Stimulated activated naive CD8-positive, alpha-beta T cell treated with anti-CD3 and anti-CD28 coated beads, Interleukin-15, Interleukin-2, amounts not matched to agents 100 ng/mL and 50 ng/mL, for 24 hours (primary cell): ENCODE data around the gene TTC34.
"Not testable (repeated sequence)": the region's sequence is repeated elsewhere in the genome, so short reads cannot be mapped to it uniquely, and the experiment has no call there.

Experiments
- H3K27ac Mint-ChIP-seq: one replicate; pipeline ENCODE4 v1.8.0; 2021; ENCODE audit warnings: mild to moderate bottlenecking, mixed read lengths
- H3K27me3 Mint-ChIP-seq: one replicate; pipeline ENCODE4 v1.8.0; 2021; ENCODE audit warnings: mixed read lengths
- H3K36me3 Mint-ChIP-seq: one replicate; pipeline ENCODE4 v1.8.0; 2021; ENCODE audit warnings: low read depth, mixed read lengths
- H3K4me1 Mint-ChIP-seq: one replicate; pipeline ENCODE4 v1.8.0; 2021; ENCODE audit warnings: low read depth, mixed read lengths
- H3K4me3 Mint-ChIP-seq: one replicate; pipeline ENCODE4 v1.8.0; 2021; ENCODE audit warnings: mild to moderate bottlenecking, mixed read lengths
- H3K9me3 Mint-ChIP-seq: one replicate; pipeline ENCODE4 v1.8.0; 2021; ENCODE audit warnings: mixed read lengths

TTC34 gene

DNA sequence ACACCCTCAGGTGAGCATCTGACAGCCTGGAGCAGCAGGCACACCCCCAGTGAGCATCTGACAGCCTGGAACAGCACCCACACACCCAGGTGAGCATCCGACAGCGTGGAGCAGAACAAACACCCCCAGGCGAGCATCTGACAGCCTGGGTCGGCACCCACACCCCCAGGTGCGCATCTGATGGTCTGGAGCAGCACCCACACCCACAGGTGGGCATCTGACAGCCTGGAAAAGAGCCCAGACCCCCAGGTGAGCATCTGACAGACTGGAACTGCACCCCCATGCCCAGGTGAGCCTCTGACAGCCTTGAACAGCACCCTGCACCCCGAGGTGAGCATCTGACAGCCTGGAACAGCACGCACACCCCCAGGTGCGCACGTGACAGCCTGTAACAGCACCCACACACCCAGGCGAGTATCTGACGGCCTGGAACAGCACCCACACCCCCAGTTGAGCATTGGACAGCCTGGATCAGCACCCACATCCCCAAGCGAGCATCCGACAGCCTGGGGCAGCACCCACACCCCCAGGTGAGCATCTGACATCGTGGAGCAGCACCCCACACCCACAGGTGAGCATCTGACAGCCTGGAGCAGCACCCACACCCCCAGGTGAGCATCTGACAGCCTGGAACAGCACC lies 51.3 kb downstream of the TTC34 start:
- H3K9me3 Mint-ChIP-seq, H3K27me3 Mint-ChIP-seq, H3K27ac Mint-ChIP-seq, H3K36me3 Mint-ChIP-seq, H3K4me3 Mint-ChIP-seq, H3K4me1 Mint-ChIP-seq: not testable (repeated sequence)

DNA sequence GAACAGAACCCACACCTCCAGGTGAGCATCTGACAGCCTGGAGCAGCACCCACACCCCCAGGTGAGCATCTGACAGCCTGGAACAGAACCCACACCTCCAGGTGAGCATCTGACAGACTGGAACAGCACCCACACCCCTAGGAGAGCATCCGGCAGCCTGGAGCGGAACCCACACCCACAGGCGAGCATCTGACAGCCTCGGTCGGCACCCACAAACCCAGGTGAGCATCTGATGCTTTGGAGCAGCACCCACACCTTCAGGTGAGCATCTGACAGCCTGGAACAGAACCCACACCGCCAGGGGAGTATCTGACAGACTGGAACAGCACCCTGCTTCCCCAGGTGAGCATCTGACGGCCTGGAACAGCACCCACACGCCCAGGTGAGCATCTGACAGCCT lies 52.9 kb downstream of the TTC34 start:
- H3K4me1 Mint-ChIP-seq, H3K4me3 Mint-ChIP-seq, H3K9me3 Mint-ChIP-seq, H3K36me3 Mint-ChIP-seq, H3K27me3 Mint-ChIP-seq, H3K27ac Mint-ChIP-seq: not testable (repeated sequence)

DNA sequence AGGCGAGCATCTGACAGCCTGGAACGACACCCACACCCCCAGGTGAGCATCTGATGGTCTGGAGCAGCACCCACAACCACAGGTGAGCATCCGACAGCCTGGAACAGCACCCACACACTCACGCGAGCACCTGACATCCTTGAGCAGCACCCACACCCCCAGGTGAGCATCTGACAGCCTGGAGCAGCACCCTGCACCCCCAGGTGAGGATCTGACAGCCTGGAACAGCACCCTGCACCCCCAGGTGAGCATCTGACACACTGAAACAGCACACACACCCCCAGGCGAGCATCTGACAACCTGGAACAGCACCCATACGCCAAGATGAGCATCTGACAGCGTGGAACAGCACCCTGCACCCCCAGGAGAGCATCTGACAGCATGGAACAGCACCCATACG lies 106.7 kb downstream of the TTC34 start:
- H3K36me3 Mint-ChIP-seq, H3K27ac Mint-ChIP-seq, H3K9me3 Mint-ChIP-seq, H3K4me3 Mint-ChIP-seq, H3K4me1 Mint-ChIP-seq, H3K27me3 Mint-ChIP-seq: not testable (repeated sequence)

DNA sequence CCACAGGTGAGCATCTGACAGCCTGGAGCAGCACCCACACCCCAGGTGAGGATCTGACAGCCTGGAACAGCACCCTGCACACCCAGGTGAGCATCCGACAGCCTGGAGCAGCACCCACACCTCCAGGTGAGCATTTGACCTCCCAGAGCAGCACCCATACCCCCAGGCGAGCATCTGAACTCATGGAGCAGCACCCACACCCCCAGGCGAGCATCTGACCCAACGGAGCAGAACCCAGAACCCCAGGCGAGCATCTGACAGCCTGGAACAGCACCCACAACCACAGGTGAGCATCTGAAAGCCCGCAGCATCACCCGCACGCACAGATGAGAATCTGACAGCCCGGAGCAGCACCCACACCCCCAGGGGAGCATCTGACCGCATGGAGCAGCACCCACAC lies 111.3 kb downstream of the TTC34 start:
- H3K4me3 Mint-ChIP-seq, H3K4me1 Mint-ChIP-seq, H3K27ac Mint-ChIP-seq, H3K9me3 Mint-ChIP-seq, H3K27me3 Mint-ChIP-seq, H3K36me3 Mint-ChIP-seq: not testable (repeated sequence)

DNA sequence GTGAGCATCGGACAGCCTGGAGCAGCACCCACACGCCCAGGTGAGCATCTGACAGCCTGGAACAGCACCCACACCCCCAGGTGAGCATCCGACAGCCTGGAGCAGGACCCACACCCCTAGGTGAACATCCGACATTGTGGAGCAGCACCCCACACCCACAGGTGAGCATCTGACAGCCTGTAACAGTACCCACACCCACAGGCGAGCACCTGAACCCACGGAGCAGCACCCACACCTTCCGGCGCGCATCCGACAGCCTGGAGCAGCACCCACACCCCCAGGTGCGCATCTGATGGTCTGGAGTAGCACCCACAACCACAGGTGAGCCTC lies 113.2 kb downstream of the TTC34 start:
- not testable (repeated sequence) for H3K27me3 Mint-ChIP-seq, H3K4me3 Mint-ChIP-seq, H3K27ac Mint-ChIP-seq, H3K4me1 Mint-ChIP-seq, H3K36me3 Mint-ChIP-seq, H3K9me3 Mint-ChIP-seq

DNA sequence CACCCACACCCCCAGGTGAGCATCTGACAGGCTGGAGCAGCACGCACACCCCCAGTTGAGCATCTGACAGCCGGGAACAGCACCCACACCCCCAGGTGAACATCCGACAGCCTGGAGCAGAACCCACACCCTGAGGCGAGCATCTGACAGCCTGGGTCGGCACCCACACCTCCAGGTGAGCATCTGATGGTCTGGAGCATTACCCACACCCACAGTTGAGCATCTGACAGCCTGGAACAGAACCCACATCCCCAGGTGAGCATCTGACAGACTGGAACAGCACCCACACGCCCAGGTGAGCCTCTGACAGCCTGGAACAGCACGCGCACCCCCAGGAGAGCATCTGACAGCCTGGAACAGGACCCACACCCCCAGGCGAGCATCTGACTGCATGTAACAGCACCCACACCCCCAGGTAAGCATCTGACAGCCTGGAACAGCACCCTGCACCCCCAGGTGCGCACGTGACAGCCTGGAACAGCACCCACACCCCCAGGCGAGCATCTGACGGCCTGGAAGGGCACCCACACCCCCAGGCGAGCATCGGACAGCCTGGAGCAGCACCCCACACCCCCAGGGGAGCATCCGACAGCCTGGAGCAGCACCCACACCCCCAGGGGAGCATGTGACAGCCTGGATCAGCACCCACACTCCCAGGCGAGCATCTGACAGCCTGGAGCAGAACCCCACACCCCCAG lies 113.7 kb downstream of the TTC34 start:
- not testable (repeated sequence) for H3K9me3 Mint-ChIP-seq, H3K27me3 Mint-ChIP-seq, H3K36me3 Mint-ChIP-seq, H3K27ac Mint-ChIP-seq, H3K4me1 Mint-ChIP-seq, H3K4me3 Mint-ChIP-seq

DNA sequence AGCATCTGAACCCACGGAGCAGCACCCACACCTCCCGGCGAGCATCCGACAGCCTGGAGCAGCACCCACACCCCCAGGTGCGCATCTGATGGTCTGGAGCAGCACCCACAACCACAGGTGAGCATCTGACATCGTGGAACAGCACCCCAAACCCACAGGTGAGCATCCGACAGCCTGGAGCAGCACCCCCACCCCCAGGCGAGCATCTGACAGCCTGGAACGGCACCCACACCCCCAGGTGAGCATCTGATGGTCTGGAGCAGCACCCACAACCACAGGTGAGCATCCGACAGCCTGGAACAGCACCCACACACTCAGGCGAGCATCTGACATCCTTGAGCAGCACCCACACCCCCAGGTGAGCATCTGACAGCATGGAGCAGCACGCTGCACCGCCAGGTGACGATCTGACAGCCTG lies 114.3 kb downstream of the TTC34 start:
- not testable (repeated sequence) for H3K4me1 Mint-ChIP-seq

DNA sequence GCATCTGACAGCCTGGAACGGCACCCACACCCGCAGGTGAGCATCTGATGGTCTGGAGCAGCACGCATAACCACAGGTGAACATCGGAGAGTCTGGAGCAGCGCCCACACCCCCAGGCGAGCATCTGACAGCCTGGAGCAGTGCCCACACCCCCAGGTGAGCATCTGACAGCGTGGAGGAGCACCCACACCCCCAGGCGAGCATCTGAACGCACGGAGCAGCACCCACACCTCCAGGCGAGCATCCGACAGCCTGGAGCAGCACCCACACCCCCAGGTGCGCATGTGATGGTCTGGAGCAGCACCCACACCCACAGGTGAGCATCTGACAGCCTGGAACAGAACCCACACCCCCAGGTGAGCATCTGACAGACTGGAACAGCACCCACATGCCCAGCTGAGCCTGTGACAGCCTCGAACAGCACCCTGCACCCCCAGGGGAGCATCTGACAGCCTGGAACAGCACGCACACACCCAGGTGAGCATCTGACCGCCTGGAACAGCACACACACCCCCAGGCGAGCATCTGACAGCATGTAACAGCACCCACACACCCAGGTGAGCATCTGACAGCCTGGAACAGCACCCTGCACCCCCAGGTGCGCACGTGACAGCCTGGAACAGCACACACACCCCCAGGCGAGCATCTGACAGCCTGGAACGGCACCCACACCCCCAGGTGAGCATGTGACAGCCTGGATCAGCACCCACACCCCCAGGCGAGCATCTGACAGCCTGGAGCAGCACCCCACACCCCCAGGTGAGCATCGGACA lies 115.2 kb downstream of the TTC34 start:
- H3K27me3 Mint-ChIP-seq, H3K27ac Mint-ChIP-seq, H3K9me3 Mint-ChIP-seq, H3K4me1 Mint-ChIP-seq, H3K4me3 Mint-ChIP-seq, H3K36me3 Mint-ChIP-seq: not testable (repeated sequence)

More for the DNA sequence above, 114.3 kb downstream of the TTC34 start:
- H3K27ac Mint-ChIP-seq, H3K27me3 Mint-ChIP-seq, H3K4me3 Mint-ChIP-seq, H3K36me3 Mint-ChIP-seq, H3K9me3 Mint-ChIP-seq: not testable (repeated sequence)

DNA sequence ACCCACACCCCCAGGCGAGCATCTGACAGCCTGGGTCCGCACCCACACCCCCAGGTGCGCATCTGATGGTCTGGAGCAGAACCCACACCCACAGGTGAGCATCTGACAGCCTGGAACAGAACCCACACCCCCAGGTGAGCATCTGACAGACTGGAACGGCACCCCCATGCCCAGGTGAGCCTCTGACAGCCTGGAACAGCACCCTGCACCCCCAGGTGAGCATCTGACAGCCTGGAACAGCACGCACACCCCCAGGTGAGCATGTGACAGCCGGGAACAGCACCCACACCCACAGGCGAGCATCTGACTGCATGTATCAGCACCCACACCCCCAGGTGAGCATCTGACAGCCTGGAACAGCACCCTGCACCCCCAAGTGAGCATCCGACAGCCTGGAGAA lies 115.8 kb downstream of the TTC34 start:
- H3K4me3 Mint-ChIP-seq, H3K27ac Mint-ChIP-seq: not testable (repeated sequence)

DNA sequence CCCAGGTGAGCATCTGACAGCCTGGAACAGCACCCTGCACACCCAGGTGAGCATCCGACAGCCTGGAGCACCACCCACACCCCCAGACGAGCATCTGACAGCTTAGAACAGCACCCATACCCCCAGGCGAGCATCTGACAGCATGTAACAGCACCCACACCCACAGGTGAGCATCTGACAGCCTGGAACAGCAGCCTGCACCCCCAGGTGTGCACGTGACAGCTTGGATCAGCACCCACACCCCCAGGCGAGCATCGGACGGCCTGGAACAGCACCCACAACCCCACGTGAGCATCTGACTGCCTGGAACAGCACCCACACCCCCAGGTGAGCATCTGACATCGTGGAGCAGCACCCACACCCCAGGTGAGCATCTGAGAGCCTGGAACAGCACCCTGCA lies 116.6 kb downstream of the TTC34 start:
- not testable (repeated sequence) for H3K36me3 Mint-ChIP-seq, H3K4me3 Mint-ChIP-seq, H3K27ac Mint-ChIP-seq, H3K9me3 Mint-ChIP-seq, H3K4me1 Mint-ChIP-seq, H3K27me3 Mint-ChIP-seq

More for the DNA sequence above, 115.8 kb downstream of the TTC34 start:
- not testable (repeated sequence) for H3K36me3 Mint-ChIP-seq, H3K9me3 Mint-ChIP-seq, H3K27me3 Mint-ChIP-seq, H3K4me1 Mint-ChIP-seq

DNA sequence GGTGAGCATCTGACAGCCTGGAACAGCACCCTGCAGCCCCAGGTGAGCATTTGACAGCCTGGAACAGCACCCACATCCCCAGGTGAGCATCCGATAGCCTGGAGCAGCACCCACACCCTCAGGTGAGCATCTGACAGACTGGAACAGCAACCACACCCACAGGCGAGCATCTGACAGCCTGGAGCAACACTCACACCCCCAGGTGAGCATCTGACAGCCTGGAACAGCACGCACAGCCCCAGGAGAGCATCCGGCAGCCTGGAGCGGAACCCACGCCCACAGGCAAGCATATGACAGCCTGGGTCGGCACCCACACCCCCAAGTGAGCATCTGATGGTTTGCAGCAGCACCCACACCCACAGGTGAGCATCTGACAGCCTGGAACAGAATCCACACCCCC lies 117.5 kb downstream of the TTC34 start:
- not testable (repeated sequence) for H3K36me3 Mint-ChIP-seq, H3K27ac Mint-ChIP-seq, H3K9me3 Mint-ChIP-seq, H3K4me3 Mint-ChIP-seq, H3K4me1 Mint-ChIP-seq, H3K27me3 Mint-ChIP-seq

DNA sequence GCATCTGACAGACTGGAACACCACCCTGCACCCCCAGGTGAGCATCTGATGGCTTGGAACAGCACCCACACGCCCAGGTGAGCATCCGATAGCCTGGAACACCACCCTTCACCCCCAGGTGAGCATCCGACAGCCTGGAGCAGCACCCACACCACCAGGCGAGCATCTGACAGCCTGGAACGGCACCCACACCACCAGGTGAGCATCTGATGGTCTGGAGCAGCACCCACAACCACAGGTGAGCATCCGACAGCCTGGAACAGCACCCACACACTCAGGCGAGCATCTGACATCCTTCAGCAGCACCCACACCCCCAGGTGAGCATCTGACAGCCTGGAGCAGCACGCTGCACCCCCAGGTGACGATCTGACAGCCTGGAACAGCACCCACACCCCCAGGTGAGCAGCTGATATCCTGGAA lies 118.2 kb downstream of the TTC34 start:
- not testable (repeated sequence) for H3K9me3 Mint-ChIP-seq

DNA sequence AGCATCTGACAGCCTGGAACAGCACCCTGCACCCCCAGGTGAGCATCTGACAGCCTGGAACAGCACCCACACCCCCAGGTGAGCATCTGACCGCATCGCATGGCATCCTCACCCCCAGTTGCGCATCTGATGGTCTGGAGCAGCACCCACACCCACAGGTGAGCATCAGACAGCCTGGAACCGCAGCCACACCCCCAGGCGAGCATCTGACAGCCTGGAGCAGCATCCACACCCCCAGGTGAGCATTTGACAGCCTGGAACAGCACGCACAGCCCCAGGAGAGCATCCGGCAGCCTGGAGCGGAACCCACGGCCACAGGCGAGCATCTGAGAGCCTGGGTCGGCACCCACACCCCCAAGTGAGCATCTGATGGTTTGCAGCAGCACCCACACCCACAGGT lies 118.6 kb downstream of the TTC34 start:
- not testable (repeated sequence) for H3K4me3 Mint-ChIP-seq, H3K27ac Mint-ChIP-seq, H3K9me3 Mint-ChIP-seq, H3K27me3 Mint-ChIP-seq, H3K36me3 Mint-ChIP-seq, H3K4me1 Mint-ChIP-seq

More for the DNA sequence above, 118.2 kb downstream of the TTC34 start:
- H3K4me1 Mint-ChIP-seq, H3K4me3 Mint-ChIP-seq, H3K36me3 Mint-ChIP-seq, H3K27ac Mint-ChIP-seq, H3K27me3 Mint-ChIP-seq: not testable (repeated sequence)

DNA sequence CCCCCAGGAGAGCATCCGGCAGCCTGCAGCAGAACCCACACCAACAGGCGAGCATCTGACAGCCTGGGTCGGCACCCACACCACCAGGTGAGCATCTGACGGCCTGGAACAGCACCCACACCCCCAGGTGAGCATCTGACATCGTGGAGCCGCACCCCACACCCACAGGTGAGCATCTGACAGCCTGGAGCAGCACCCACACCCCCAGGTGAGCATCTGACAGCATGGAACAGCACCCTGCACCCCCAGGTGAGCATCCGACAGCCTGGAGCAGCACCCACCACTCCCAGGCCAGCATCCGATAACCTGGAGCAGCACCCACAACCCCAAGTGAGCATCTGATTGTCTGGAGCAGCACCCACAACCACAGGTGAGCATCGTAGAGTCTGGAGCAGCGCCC lies 124.8 kb downstream of the TTC34 start:
- H3K4me1 Mint-ChIP-seq, H3K9me3 Mint-ChIP-seq, H3K27ac Mint-ChIP-seq, H3K4me3 Mint-ChIP-seq, H3K36me3 Mint-ChIP-seq, H3K27me3 Mint-ChIP-seq: not testable (repeated sequence)

DNA sequence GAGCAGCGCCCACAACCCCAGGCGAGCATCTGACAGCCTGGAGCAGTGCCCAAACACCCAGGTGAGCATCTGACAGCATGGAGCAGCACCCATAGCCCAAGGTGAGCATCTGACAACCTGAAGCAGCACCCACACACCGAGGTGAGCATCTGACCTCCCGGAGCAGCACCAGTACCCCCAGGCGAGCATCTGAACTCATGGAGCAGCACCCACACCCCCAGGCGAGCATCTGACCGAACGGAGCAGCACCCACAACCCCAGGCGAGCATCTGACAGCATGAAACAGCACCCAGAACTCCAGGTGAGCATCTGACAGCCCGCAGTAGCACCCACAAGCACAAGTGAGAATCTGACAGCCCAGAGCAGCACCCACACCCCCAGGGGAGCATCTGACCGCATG lies 129.8 kb downstream of the TTC34 start:
- not testable (repeated sequence) for H3K27me3 Mint-ChIP-seq, H3K4me1 Mint-ChIP-seq, H3K4me3 Mint-ChIP-seq, H3K27ac Mint-ChIP-seq, H3K36me3 Mint-ChIP-seq, H3K9me3 Mint-ChIP-seq

DNA sequence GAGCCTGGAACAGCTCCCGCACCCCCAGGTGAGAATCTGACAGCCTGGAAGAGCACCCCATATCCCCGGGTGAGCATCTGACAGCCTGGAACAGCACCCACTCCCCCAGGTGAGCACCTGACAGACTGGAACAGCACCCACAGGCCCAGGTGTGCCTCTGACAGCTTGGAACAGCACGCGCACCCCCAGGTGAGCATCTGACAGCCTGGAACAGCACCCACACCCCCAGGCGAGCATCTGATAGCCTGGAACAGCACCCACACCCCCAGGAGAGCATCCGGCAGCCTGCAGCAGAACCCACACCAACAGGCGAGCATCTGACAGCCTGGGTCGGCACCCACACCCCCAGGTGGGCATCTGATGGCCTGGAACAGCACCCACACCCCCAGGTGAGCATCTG lies 141.7 kb downstream of the TTC34 start:
- not testable (repeated sequence) for H3K4me1 Mint-ChIP-seq, H3K4me3 Mint-ChIP-seq, H3K27me3 Mint-ChIP-seq, H3K36me3 Mint-ChIP-seq, H3K27ac Mint-ChIP-seq, H3K9me3 Mint-ChIP-seq
